Ishikawa (cell line): Measurements from ENCODE around the gene TIGD1.

ENCODE experiments used
- CEBPB ChIP-seq: IDR thresholded peaks from 2 replicates; pipeline ENCODE4 v1.6.1; 2012
- CREB1 ChIP-seq: IDR thresholded peaks from 2 replicates; pipeline ENCODE4 v1.6.1; 2012; ENCODE audit warnings: low read depth
- EGR1 ChIP-seq: IDR thresholded peaks from 2 replicates; pipeline ENCODE4 v1.6.1; 2012
- EP300 ChIP-seq: IDR thresholded peaks from 2 replicates; pipeline ENCODE4 v1.6.1; 2012; ENCODE audit warnings: borderline replicate concordance
- FOXM1 ChIP-seq: IDR thresholded peaks from 2 replicates; pipeline ENCODE4 v1.6.1; 2012; ENCODE audit warnings: low read depth, borderline replicate concordance
- NFIC ChIP-seq: IDR thresholded peaks from 2 replicates; pipeline ENCODE4 v1.6.1; 2012
- RAD21 ChIP-seq: IDR thresholded peaks from 2 replicates; pipeline ENCODE4 v1.6.1; 2012; ENCODE audit warnings: low read depth
- TAF1 ChIP-seq: IDR thresholded peaks from 2 replicates; pipeline ENCODE4 v1.6.1; 2012; ENCODE audit warnings: low read depth, mild to moderate bottlenecking
- TCF12 ChIP-seq: IDR thresholded peaks from 2 replicates; pipeline ENCODE4 v1.6.1; 2012; ENCODE audit warnings: low read depth
- TEAD4 ChIP-seq: IDR thresholded peaks from 2 replicates; pipeline ENCODE4 v1.6.1; 2012
- YY1 ChIP-seq: IDR thresholded peaks from 2 replicates; pipeline ENCODE4 v1.6.1; 2012; ENCODE audit warnings: low read depth
- ZBTB7A ChIP-seq: IDR thresholded peaks from 2 replicates; pipeline ENCODE4 v1.6.1; 2012; ENCODE audit warnings: low read depth
- TF ChIP-seq, protein P1 (sequence below): IDR thresholded peaks from 2 replicates; pipeline ENCODE4 v1.6.1; 2012
- TF ChIP-seq, protein P2 (sequence below): IDR thresholded peaks from 2 replicates; pipeline ENCODE4 v1.6.1; 2012; ENCODE audit warnings: low read depth, mild to moderate bottlenecking
- TF ChIP-seq, protein P3 (sequence below): IDR thresholded peaks from 2 replicates; pipeline ENCODE4 v1.6.1; 2012

Gene TIGD1

DNA sequence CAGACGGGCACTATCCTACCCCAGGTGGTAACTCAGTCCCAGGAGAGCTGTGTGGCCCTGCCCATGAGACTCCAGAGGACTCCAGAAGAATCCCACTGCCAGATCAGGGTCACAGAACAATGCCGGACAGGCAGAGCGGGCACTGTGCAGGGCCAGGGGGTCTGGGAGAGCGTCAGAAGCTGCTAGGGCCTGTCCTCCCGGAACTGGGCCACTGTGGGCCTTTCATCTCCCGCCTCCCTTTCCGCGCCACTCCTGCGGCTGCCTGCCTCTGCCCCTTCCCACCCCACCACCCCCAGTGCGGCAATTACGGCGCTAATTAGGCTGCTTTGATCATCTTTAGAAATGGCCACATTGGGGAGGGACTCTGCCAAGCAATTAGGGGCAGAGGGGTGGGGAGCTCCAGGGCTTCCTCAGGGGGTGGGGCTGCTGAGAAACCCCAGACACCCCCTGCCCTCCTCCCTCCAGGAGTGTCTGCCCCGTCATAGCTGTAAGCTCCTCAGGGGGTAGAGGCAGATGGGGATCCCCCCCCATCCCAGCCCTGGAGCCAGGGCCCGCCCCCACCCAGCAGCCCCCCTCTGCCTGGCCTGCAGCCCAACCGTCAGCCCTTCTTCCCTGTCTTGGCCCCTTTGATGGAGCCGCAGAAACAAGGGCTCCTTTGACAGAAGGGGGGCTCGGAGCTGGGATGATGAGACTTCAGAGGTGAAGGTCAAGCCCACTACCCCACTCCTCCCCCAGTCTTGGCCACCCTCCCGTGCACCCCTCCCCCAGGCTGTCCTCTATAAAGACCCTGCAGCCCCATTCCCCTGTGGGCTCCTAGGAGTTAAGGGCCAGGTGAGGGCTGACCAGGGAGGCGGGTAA lies 30.5 kb downstream of the TIGD1 start, which contains the start of gene PRSS56:
PRSS56 (plus strand) TSS at position 808 of the 858 bp plus-strand sequence. CDS start 211 bp downstream, outside the sequence.
- TF ChIP-seq, protein P1, sequence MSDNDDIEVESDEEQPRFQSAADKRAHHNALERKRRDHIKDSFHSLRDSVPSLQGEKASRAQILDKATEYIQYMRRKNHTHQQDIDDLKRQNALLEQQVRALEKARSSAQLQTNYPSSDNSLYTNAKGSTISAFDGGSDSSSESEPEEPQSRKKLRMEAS = no peak
- TF ChIP-seq CEBPB = no peak
- TF ChIP-seq ZBTB7A = no peak
- TF ChIP-seq NFIC = no peak
- no peak for TF ChIP-seq FOXM1
- no peak for TF ChIP-seq YY1
- TF ChIP-seq, protein P2, sequence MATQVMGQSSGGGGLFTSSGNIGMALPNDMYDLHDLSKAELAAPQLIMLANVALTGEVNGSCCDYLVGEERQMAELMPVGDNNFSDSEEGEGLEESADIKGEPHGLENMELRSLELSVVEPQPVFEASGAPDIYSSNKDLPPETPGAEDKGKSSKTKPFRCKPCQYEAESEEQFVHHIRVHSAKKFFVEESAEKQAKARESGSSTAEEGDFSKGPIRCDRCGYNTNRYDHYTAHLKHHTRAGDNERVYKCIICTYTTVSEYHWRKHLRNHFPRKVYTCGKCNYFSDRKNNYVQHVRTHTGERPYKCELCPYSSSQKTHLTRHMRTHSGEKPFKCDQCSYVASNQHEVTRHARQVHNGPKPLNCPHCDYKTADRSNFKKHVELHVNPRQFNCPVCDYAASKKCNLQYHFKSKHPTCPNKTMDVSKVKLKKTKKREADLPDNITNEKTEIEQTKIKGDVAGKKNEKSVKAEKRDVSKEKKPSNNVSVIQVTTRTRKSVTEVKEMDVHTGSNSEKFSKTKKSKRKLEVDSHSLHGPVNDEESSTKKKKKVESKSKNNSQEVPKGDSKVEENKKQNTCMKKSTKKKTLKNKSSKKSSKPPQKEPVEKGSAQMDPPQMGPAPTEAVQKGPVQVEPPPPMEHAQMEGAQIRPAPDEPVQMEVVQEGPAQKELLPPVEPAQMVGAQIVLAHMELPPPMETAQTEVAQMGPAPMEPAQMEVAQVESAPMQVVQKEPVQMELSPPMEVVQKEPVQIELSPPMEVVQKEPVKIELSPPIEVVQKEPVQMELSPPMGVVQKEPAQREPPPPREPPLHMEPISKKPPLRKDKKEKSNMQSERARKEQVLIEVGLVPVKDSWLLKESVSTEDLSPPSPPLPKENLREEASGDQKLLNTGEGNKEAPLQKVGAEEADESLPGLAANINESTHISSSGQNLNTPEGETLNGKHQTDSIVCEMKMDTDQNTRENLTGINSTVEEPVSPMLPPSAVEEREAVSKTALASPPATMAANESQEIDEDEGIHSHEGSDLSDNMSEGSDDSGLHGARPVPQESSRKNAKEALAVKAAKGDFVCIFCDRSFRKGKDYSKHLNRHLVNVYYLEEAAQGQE = no peak
- no peak for TF ChIP-seq TCF12
- TF ChIP-seq EP300 = no peak
- TF ChIP-seq TAF1 = no peak
- no peak for TF ChIP-seq TEAD4

DNA sequence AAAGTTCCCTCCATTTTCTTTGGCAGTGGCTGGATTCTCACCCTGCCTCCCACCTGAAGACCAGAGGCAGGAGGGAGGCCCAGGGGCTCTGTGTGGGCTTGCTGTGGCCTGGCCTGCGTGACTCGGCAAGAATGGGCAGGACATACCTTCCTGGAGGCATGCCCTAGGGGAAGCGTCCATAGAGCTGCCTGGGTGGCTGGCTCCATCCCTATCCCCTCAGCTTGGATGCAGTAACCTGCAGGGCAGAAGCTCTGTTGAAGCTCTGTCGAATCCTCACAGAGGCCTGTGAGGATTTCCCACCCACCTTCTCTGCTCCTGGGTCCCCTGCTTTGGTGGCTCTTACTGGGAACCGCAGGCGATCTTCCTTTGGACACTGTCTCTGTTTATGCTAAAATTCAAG lies 31.5 kb downstream of the TIGD1 start:
- TF ChIP-seq, protein P3, sequence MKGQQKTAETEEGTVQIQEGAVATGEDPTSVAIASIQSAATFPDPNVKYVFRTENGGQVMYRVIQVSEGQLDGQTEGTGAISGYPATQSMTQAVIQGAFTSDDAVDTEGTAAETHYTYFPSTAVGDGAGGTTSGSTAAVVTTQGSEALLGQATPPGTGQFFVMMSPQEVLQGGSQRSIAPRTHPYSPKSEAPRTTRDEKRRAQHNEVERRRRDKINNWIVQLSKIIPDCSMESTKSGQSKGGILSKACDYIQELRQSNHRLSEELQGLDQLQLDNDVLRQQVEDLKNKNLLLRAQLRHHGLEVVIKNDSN = no peak
- no peak for TF ChIP-seq TEAD4
- TF ChIP-seq, protein P1 = no peak
- TF ChIP-seq, protein P2 = no peak

DNA sequence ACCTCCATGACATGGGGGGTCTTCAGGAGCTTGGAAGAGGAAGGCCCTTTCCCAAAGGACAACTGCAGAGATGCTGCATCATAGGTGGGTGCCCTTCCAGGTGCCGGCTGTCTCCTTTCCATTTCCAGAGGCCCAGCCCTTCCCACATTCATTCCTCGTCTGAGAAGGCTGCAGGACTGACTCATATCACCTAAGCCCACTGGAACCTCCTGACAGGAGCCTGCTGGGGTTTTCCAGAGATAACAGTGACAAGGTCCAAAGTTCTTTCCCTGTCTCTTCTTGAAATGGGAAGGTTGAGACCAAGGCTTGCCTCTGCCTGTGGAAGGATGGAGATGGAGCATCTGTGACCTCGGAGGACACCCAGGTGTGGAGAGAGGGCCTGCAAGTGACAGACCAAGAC lies 33.8 kb downstream of the TIGD1 start:
- TF ChIP-seq TEAD4 = no peak
- TF ChIP-seq RAD21 = no peak
- no peak for TF ChIP-seq EP300
- no peak for TF ChIP-seq FOXM1
- no peak for TF ChIP-seq NFIC
- no peak for TF ChIP-seq ZBTB7A
- TF ChIP-seq, protein P2 = no peak
- TF ChIP-seq EGR1 = no peak
- TF ChIP-seq, protein P1 = no peak

DNA sequence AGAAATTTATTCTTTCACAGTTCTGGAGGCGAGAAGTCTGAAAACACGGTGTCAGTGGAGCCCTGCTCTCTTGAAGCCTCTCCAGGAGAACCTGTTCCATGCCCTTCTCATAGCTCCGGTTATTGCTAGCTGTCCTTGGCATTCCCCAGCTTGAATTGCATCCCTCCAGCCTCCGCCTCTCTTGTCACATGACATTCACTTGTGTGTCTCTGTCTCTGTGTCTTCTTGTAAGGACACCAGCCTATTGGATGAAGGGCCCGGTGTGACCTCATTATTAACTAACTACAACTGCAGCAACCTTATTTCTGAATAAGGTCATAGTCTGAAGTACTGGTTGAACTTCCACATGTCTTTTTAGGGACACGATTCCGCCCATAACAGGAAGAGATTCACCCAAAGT lies 34.7 kb downstream of the TIGD1 start:
- no peak for TF ChIP-seq CEBPB
- TF ChIP-seq, protein P1 = no peak
- TF ChIP-seq TEAD4 = no peak
- TF ChIP-seq CREB1 = no peak
- no peak for TF ChIP-seq FOXM1
- TF ChIP-seq ZBTB7A = no peak
- TF ChIP-seq EGR1 = no peak
- no peak for TF ChIP-seq YY1
- TF ChIP-seq EP300 = no peak
- TF ChIP-seq RAD21 = no peak
- TF ChIP-seq TCF12 = no peak
- TF ChIP-seq, protein P3 = no peak; the same call in 1 of the 2 replicates
